ENCODE measurements around the gene PPP1R7.

PPP1R7 gene

GRCh38 chr2:241224851-241225438 lies 74.7 kb downstream of the PPP1R7 start:
- H3K27me3 Mint-ChIP-seq = peaks cover 2% of the 10 kb centered on the region
- no peak overlapping the region for H3K4me3 Mint-ChIP-seq
- H3K4me1 Mint-ChIP-seq (ENCODE audit: low read depth) = peaks cover 10% of the 10 kb centered on the region
- H3K9me3 Mint-ChIP-seq = no peaks in the 10 kb centered on the region
- no peak overlapping the region for H3K27ac Mint-ChIP-seq
- peaks cover 31% of the 10 kb centered on the region for H3K36me3 Mint-ChIP-seq (ENCODE audit: low read depth)

DNA sequence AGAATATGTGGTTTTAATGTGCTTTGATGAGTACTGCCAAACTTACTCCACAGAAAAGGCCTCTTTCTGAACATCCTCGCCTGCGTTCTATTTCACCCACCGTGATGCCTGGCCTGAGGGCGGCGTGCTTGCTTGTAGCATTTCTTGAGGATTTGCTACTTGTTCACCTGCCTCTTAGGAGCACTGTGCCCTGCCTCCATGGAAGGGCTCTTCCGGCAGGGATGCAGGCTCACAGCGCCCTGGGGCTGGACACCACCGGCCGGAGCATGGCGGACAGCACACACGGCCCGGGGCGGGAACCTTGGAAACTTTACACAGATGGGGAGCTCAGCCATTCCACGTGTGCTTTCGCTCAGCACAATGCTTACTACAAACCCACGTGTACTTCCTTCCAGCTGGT lies 75.3 kb downstream of the PPP1R7 start:
- Mint-ChIP-seq H3K27me3 (no peaks in the 10 kb centered on the region), H3K9me3 (no peaks in the 10 kb centered on the region), H3K36me3 (ENCODE audit: low read depth) (peaks cover 35% of the 10 kb centered on the region), H3K4me3 (no peak overlapping the region), H3K27ac (no peak overlapping the region), H3K4me1 (ENCODE audit: low read depth) (peaks cover 10% of the 10 kb centered on the region)

DNA sequence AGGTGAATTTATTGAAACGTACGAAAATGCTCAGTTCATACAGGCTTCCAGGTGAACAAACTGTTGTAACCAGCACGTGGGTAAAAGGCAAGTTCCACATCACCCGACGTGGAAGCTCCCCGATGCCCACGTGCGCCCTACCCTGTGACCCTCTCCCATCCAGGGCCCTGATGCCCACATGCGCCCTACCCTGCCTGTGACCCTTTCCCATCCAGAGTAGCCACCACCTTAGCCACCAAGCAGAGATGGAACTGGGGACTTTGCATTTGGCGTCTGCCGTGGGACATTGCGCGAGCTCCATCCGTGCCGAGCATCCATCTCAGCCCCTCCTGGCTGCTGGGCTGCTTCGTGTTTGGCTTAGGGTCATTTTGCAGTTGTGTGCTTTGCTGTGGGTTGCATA lies 75.7 kb downstream of the PPP1R7 start:
- H3K27ac Mint-ChIP-seq = no peak overlapping the region
- no peaks in the 10 kb centered on the region for H3K9me3 Mint-ChIP-seq
- peaks cover 39% of the 10 kb centered on the region for H3K36me3 Mint-ChIP-seq (ENCODE audit: low read depth)
- no peak overlapping the region for H3K4me3 Mint-ChIP-seq
- H3K27me3 Mint-ChIP-seq = no peaks in the 10 kb centered on the region
- H3K4me1 Mint-ChIP-seq (ENCODE audit: low read depth) = peaks cover 10% of the 10 kb centered on the region

- Mint-ChIP-seq H3K27me3 (no peaks in the 10 kb centered on the region), H3K27ac (no peak overlapping the region), H3K4me3 (no peak overlapping the region), H3K9me3 (no peaks in the 10 kb centered on the region), H3K36me3 (ENCODE audit: low read depth) (peaks cover 48% of the 10 kb centered on the region), H3K4me1 (ENCODE audit: low read depth) (peaks cover 10% of the 10 kb centered on the region)
These were observed 76.7 kb downstream of the PPP1R7 start for GRCh38 chr2:241226723-241227572.

- Mint-ChIP-seq H3K9me3 (no peaks in the 10 kb centered on the region), H3K27ac (no peak overlapping the region), H3K27me3 (no peaks in the 10 kb centered on the region), H3K36me3 (ENCODE audit: low read depth) (peaks cover 52% of the 10 kb centered on the region), H3K4me3 (no peak overlapping the region), H3K4me1 (ENCODE audit: low read depth) (peaks cover 10% of the 10 kb centered on the region)
These were observed 77.3 kb downstream of the PPP1R7 start for GRCh38 chr2:241227594-241227993.

- H3K27me3 Mint-ChIP-seq = no peaks in the 10 kb centered on the region
- H3K4me1 Mint-ChIP-seq (ENCODE audit: low read depth) = peaks cover 8% of the 10 kb centered on the region
- no peak overlapping the region for H3K4me3 Mint-ChIP-seq
- no peaks in the 10 kb centered on the region for H3K9me3 Mint-ChIP-seq
- peaks cover 58% of the 10 kb centered on the region for H3K36me3 Mint-ChIP-seq (ENCODE audit: low read depth)
- H3K27ac Mint-ChIP-seq = no peak overlapping the region
These were observed 78.0 kb downstream of the PPP1R7 start for GRCh38 chr2:241228081-241228859.

- Mint-ChIP-seq H3K27ac (no peak overlapping the region), H3K27me3 (no peaks in the 10 kb centered on the region), H3K4me3 (peak overlapping the region; percentile 22), H3K4me1 (ENCODE audit: low read depth) (peaks cover 4% of the 10 kb centered on the region), H3K36me3 (ENCODE audit: low read depth) (peaks cover 65% of the 10 kb centered on the region), H3K9me3 (no peaks in the 10 kb centered on the region)
These were observed 78.7 kb downstream of the PPP1R7 start for GRCh38 chr2:241228860-241229516.

- H3K27me3 Mint-ChIP-seq = no peaks in the 10 kb centered on the region
- H3K4me3 Mint-ChIP-seq = no peak overlapping the region
- peaks cover under 1% of the 10 kb centered on the region for H3K4me1 Mint-ChIP-seq (ENCODE audit: low read depth)
- H3K9me3 Mint-ChIP-seq = no peaks in the 10 kb centered on the region
- no peak overlapping the region for H3K27ac Mint-ChIP-seq
- peaks cover 71% of the 10 kb centered on the region for H3K36me3 Mint-ChIP-seq (ENCODE audit: low read depth)
These were observed 79.5 kb downstream of the PPP1R7 start for GRCh38 chr2:241229563-241230401.

GRCh38 chr2:241230435-241230834 lies 80.2 kb downstream of the PPP1R7 start:
- H3K27ac Mint-ChIP-seq = no peak overlapping the region

GRCh38 chr2:241232736-241233575 lies 82.7 kb downstream of the PPP1R7 start:
- no peaks in the 10 kb centered on the region for H3K4me1 Mint-ChIP-seq (ENCODE audit: low read depth)
- no peak overlapping the region for H3K4me3 Mint-ChIP-seq
- no peak overlapping the region for H3K27ac Mint-ChIP-seq
- H3K36me3 Mint-ChIP-seq (ENCODE audit: low read depth) = peaks cover 82% of the 10 kb centered on the region
- H3K9me3 Mint-ChIP-seq = no peaks in the 10 kb centered on the region
- no peaks in the 10 kb centered on the region for H3K27me3 Mint-ChIP-seq

More at GRCh38 chr2:241230435-241230834, 80.2 kb downstream of the PPP1R7 start:
- Mint-ChIP-seq H3K36me3 (ENCODE audit: low read depth) (peaks cover 73% of the 10 kb centered on the region), H3K4me3 (no peak overlapping the region), H3K4me1 (ENCODE audit: low read depth) (no peaks in the 10 kb centered on the region), H3K9me3 (no peaks in the 10 kb centered on the region), H3K27me3 (no peaks in the 10 kb centered on the region)
